ENCODE results near the gene PRSS8.

Gene PRSS8

DNA sequence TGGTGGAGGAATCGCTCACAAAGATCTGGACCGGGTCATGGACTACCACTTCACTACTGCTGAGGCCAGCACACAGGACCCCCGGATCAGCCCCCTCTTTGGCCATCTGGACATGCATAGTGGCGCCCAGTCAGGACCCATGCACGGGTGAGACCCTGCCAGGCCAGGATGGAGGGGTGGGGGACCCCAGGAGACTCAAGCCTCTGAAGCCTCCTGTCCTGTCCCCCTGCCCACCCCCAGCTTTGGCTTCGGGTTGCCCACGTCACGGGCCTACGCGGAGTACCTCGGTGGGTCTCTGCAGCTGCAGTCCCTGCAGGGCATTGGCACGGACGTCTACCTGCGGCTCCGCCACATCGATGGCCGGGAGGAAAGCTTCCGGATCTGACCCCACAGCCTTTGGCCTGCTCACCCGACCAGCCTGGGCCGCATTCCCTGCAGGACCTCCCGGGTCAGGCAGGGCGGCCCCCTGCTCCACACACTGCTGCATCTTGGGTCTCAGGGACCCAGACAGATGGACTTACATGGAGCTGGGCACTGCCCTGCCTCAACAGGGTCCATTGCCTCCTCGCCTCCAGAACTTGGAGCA lies 23.6 kb downstream of the PRSS8 start:
- no peak for DNase-seq (ENCODE audit: insufficient read length, low spot score)
- no peak for FAIRE-seq
- TF ChIP-seq, protein P1, sequence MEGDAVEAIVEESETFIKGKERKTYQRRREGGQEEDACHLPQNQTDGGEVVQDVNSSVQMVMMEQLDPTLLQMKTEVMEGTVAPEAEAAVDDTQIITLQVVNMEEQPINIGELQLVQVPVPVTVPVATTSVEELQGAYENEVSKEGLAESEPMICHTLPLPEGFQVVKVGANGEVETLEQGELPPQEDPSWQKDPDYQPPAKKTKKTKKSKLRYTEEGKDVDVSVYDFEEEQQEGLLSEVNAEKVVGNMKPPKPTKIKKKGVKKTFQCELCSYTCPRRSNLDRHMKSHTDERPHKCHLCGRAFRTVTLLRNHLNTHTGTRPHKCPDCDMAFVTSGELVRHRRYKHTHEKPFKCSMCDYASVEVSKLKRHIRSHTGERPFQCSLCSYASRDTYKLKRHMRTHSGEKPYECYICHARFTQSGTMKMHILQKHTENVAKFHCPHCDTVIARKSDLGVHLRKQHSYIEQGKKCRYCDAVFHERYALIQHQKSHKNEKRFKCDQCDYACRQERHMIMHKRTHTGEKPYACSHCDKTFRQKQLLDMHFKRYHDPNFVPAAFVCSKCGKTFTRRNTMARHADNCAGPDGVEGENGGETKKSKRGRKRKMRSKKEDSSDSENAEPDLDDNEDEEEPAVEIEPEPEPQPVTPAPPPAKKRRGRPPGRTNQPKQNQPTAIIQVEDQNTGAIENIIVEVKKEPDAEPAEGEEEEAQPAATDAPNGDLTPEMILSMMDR (IDR thresholded peaks at IDR 0.05; ENCODE audit: insufficient read depth, missing control alignments) = no peak

DNA sequence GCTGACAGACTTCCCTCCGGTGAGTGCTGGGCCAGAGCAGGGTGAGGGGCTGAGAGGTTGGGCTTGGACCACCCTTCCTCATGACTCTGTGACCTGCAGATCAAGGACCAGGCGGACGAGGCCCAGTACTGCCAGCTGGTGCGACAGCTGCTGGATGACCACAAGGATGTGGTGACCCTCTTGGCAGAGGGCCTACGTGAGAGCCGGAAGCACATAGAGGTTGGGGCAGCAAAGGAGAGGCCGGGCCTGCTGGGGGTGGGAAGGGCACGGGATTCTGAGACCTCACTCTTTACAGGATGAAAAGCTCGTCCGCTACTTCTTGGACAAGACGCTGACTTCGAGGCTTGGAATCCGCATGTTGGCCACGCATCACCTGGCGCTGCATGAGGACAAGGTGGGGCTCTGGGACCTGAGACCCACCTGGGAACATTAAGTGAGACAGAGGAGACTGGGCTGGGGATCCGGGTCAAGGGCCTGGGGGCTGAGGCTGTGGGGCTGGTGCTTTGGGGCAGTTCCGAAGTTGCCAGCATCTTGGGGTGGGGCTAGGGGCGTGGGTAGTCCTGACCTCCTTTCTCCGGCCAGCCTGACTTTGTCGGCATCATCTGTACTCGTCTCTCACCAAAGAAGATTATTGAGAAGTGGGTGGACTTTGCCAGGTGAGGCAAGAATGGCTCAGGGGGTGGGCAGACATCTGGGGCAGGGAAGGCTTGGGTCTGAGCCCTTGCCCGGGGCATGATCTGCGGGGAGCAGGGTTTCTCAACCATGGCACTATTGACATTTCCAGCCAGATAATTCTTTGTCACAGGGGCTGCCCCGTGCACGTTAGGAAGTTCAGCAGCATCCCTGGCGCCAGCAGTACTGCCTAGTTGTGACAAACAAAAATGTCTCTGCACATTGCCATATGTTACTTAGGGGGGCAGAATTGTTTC lies 25.2 kb downstream of the PRSS8 start:
- no peak for FAIRE-seq
- TF ChIP-seq, protein P1 (IDR thresholded peaks at IDR 0.05; ENCODE audit: insufficient read depth, missing control alignments) = no peak
- DNase-seq (ENCODE audit: insufficient read length, low spot score) = no peak

- TF ChIP-seq, protein P1 (IDR thresholded peaks at IDR 0.05; ENCODE audit: insufficient read depth, missing control alignments) = no peak
- FAIRE-seq = no peak
- no peak for DNase-seq (ENCODE audit: insufficient read length, low spot score)
Observed at GRCh38 chr16:31109622-31110021, 25.9 kb downstream of the PRSS8 start.

GRCh38 chr16:31108794-31109558 lies 26.6 kb downstream of the PRSS8 start:
- TF ChIP-seq, protein P1 (IDR thresholded peaks at IDR 0.05; ENCODE audit: insufficient read depth, missing control alignments) = no peak
- FAIRE-seq = no peak

DNA sequence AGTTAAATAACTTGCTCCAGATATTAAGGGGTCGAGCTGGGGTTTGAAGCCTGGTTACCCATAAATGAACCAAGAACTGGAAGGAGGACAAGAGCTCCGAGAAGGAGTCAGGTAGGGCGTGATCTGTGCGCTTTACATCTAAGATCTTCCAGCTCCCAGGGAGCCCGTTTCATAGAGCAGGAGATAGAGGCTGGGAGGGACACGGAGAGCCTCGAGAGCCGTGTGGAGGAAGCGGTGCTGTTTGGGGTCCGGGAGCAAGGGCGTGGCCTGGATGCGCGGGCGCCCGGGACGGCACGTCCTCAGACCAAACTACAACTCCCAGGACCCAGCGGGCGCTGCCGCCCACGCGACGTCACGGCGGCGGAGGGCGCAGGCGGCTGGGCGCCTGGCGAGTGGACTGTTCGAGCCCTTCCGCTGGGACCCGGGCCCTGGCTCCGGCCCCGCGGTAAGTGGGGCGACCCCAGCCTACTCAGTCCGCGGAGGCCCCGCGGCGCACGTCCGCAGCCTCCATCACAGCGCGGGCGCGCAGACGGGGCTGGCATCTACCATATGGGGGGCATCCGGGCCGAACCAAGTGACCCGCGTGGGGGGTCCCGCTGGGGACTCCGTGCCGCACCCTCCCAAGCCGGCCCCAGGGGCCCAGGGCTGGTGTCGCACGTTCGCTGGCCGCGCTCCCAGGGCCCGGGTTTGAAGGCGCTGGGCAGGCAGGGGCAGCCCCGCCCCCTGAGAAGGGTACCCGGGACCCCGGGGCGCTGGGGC lies 27.3 kb downstream of the PRSS8 start, which contains the start of gene BCKDK:
TSS of gene BCKDK (plus strand) at position 352 of the 759 bp plus-strand sequence. CDS start 838 bp downstream, outside the sequence.
- TF ChIP-seq, protein P1 (IDR thresholded peaks at IDR 0.05; ENCODE audit: insufficient read depth, missing control alignments) = no peak
- FAIRE-seq = no peak
- peak; percentile 88 for DNase-seq (ENCODE audit: insufficient read length, low spot score)

More at GRCh38 chr16:31108794-31109558, 26.6 kb downstream of the PRSS8 start:
- no peak for DNase-seq (ENCODE audit: insufficient read length, low spot score)

DNA sequence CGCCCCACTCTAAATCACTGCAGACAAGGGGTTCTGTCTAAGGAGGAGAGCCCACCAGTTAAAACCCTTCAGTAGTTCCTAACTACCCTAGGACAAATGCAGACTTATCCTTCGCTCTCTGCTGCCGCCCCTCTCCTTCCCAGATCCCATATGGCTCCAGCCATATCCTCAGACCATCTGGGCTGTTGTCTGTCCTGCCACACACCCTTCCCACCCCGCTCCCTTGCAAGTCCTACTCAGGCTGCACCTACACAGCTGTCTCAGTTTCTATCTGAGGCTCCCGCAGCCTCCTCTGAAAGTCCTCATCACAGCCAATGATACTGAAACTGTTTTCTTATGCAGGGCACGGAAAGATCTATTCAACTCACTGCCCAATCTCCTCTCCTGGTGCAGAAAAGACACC lies 28.1 kb downstream of the PRSS8 start:
- DNase-seq (ENCODE audit: insufficient read length, low spot score) (no peak), FAIRE-seq (no peak)
- TF ChIP-seq, protein P1 (IDR thresholded peaks at IDR 0.05; ENCODE audit: insufficient read depth, missing control alignments) = no peak

Data from D721Med (cell line).